Ramos (cell line): ENCODE results near the gene ASTN2.

Source experiments
- in situ Hi-C: fragments of 300-500 bp; cut with MboI; formaldehyde crosslinking; loops from one replicate; pipeline ENCODE4 v1.14.3; 2022; ENCODE audit warnings: low sequenced_read_pairs; ENCODE audit not compliant: unreplicated experiment

The ASTN2 gene

DNA sequence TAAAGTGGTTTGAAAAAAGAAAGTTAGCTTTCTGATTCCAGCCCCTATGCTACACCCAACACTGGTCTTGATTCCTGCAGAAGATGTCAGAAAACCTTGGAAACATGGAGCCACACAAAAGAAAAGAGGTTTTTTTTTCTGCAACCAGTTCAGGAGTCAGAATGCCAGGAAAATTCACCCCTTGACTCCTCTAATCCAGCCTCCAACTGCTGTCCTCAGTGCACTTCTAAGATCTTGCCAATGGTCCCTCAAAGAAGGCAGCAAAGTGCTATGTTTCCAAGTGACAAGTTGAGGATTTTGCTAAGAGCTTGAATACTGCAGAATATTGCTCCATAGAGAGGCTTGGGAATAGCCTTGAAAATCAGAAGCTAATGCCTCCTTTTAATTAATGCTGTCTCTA lies 617.6 kb downstream of the ASTN2 start:
- in situ Hi-C loops = no loop called here

DNA sequence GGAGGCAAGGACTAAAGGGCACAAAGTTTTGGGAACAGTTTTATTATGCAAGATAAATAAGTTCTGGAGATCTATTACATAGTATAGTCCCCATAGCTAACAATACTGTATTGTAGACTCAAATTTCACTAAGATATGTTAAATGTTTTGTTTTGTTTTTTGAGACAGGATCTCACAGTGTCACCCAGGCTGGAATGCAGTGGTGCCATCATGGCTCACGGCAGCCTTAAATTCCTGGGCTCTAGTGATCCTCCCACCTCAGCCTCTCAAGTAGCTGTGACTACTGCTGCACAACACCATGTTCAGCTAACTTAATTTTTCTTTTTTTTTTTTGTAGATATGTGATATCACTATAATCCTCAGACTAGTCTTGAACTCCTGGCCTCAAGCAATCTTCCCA lies 618.2 kb downstream of the ASTN2 start:
- in situ Hi-C loops = no loop called here

DNA sequence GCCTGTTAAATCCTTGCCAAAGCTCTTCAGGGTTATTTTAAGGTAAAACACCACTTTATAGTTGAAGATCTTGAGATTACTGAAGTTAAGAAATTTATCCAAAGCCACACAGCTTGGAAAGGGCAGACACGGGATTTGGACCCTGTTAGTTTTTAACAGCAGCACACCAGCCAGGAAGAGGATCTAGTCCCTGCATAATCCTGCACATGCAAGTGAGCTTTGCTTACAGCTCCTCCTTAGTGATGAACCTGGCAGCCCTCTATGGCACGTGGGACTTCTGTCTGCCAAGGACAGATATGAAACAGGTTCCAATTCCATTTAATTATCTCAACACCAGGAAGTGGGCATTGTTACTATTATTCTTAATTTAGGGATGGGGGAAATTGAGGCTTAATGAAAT lies 619.0 kb downstream of the ASTN2 start:
- in situ Hi-C loops = no loop called here

DNA sequence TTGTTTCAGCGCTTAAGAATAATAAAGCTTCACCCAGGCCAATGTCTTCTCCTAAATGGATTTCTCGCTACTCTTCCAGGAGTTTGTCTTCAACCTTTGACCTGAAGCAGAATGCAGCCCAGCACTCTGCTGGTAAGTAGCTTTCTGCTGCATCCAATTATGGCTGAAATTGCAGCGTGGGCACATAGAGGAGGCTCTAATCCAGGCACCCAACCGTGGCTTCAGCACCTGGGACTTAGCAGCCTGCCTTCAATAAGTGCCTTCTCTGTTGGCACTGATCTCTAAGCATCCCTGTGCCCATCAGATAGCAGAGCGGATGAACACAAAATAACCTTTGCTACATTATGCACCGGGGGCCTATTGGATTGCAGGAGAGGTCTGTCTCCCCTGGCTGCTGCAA lies 622.6 kb downstream of the ASTN2 start:
- in situ Hi-C loops = no loop called here

GRCh38 chr9:116791326-116791725 lies 623.5 kb downstream of the ASTN2 start:
- in situ Hi-C loops = no loop called here

DNA sequence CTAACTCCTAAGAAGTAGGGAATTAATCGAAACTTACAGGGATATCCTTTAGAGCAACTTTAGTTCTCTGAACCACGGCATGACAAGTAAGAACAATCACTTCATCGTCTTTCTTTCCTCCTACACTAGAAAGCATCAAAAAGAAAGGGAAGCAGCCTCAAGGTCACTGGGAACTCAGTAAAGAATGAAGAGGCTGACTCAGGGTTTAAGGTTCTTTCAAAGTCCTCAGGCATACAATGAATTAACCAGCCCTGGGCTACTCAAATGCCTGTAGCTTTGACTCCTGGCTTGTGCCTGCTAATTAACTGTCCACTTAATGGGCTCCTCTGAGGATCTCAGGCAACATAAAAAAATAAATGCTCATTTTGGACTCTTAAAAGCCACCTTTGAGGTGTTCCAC lies 625.8 kb downstream of the ASTN2 start:
- in situ Hi-C loops = no loop called here

DNA sequence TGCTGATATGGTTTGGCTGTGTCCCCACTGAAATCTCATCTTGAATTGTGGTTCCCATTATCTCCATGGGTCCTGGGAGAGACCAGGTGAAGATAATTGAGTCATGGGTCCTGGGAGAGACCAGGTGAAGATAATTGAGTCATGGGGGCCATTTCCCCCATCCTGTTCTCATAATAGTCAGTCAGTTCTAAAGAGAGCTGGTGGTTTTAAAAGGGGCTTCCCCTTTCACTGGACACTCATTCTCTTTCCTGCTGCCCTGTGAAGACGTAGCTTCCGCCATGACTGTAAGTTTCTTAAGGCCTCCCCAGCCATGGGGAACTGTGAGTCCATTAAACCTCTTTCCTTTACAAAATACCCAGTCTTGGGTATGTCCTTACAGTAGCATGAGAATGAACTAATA lies 628.1 kb downstream of the ASTN2 start:
- in situ Hi-C loops = no loop called here

GRCh38 chr9:116777116-116777515 lies 637.7 kb downstream of the ASTN2 start:
- in situ Hi-C loops = no loop called here

GRCh38 chr9:116774421-116775180 lies 640.3 kb downstream of the ASTN2 start:
- in situ Hi-C loops = no loop called here

DNA sequence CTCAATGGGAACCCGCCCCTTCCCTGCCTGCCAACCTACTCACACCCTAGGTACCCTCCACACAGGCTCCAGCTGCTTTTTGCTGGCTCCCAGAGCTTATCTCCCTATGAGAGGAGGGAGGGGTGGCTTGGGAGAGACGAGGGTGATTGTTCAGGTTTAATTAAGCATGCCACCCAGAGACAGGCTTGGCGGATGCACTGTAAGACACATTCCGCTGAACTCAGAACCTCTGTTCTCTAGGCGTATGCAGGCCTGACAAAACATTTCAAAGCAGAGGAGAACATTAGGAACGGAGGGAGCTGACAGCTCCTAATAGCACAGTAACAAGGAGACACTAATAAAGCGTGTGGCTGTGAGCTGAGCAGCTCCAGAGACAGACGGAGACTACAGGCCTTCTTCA lies 647.6 kb downstream of the ASTN2 start:
- in situ Hi-C loops = no loop called here

DNA sequence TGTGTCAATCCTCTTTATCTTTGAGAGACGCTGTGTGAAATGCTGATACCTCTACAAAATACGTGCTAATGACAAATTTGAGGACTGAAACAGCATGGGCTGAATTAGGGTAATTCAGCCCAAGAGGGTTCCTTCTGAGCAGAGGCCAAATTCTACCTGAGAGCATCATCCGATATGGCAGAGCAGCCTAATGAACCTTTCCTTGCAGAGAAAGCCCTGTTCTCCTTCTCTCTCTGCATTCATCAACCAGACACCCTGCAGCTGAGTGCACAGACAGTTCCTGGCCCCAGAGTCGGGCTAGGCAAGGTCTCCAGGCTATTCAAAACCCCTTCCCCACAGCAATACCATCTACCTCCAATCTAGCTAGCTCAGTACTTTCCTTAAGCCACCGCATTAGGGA lies 649.8 kb downstream of the ASTN2 start:
- in situ Hi-C loops = no loop called here

DNA sequence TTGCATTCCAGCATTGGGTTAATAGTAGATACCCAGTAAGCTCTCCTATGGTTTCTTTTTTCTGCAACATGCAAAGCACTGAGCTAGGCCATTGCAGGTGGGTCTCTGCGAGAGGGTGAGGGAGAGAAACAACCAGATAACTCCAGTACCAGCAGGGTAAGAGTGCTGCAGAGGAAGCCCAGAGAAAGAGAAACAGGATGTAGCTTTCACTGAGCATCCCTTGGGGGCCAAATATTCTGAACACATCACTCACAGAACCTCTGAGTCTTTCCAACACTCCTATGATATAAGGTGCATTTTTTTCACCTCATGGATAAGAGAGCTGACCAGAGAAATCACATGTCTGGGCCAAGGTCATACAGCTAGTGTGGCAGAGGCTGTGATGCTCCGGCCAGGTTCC lies 651.1 kb downstream of the ASTN2 start:
- in situ Hi-C loops = no loop called here

DNA sequence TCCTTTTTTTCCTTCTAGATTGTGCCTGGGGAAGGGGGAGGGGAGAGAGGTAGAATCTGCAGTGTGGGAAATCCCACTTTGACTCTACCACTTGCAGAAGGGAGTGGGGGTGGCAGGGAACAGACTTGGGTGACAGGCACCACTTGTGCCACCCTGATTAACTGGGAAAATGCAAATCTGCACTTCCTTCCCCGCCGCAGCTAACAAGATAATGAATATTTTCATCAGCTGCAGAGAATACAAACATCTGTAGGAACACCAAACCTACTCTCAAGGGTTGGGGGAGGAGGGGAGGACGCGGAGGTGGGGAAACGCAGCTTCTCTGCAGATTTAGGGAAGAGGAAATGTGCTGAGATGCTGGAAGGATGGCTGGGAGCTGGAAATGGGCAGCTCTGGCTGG lies 654.2 kb downstream of the ASTN2 start:
- in situ Hi-C loops = no loop called here

DNA sequence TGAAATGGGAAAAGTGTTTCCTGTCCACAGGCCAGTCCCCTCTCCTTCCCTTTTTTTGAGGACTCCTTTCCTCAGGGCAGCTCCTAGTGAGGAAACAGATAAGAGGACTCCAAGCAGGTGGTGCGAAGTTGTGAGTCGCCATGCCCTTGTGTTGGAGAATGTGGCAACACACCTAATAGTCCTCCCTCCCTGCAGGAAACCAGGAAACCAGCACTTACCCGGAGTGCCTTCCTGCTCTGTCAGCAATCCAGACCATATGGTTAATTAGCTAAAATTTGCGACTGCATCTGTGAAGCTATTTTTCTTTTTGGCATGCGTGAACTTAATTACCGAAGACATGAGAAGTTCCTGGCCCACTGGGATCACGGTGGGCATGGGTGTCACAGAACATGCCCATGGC lies 657.8 kb downstream of the ASTN2 start:
- in situ Hi-C loops = no loop called here

DNA sequence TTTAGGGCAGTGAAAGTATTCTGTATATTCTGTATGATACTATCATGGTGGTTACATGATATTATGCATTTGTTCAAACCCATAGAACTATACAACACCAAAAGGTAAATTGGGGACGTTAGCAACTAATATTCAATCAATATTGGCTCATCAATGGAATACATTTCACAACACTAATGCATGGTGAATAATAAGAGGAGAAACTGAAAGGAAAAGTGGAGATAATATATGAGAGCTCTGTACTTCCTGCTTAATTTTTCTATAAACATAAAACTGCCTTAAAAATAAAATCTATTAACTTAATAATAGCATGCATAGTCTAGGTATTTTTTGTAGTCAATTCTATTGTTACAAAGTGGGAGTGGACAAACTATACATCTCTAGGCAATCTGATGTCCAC lies 661.5 kb downstream of the ASTN2 start:
- in situ Hi-C loops = no loop called here

DNA sequence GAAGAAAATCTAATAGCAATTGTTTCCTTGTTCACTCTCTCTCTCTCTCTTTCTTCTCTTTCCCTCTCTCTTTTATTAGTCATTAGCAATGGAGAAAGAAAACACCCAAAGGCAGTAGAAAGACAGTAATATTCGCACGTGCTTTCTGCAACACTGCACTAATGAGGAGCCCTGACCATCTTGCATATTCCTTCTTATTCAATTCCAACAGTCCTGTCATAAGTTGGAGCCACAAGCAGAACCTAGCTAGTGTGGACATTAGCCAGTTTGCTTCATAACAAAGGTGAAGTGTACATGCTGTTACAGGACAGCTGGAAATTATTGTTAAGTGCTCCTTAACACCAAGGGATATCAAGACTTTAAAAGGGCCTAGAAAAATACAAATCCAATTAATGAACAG lies 664.3 kb downstream of the ASTN2 start:
- in situ Hi-C loops = no loop called here

- in situ Hi-C loops = loop anchor here (10.0 kb wide), 1 partner anchor 105 kb away; no protein-coding TSS in a partner anchor
These were observed 665.1 kb downstream of the ASTN2 start for GRCh38 chr9:116749772-116750171.

GRCh38 chr9:116749176-116749575 lies 665.7 kb downstream of the ASTN2 start:
- in situ Hi-C loops = loop anchor here (10.0 kb wide), 1 partner anchor 106 kb away; no protein-coding TSS in a partner anchor

DNA sequence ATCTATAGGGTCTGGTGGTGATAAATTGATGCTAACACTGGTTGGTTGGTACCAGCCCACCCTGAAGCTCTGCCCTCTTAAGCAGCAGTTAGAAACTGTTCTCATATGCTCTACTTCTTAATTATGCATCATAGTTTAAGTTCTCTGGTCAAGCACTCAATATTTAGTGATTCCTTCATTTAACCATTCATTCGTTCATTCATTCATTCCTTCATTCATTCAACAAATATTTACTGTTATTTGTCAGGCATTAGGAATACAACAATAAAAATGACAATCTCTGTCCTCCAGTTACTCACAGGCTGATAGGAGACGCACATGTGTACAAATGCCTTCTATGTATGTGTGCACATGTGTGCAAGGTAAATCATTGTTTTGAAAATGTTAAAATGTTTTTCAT lies 673.1 kb downstream of the ASTN2 start:
- in situ Hi-C loops = loop anchor here (10.0 kb wide), 1 partner anchor 113 kb away; no protein-coding TSS in a partner anchor

- in situ Hi-C loops = loop anchor here (10.0 kb wide), 1 partner anchor 114 kb away; no protein-coding TSS in a partner anchor
These were observed 673.6 kb downstream of the ASTN2 start for GRCh38 chr9:116741086-116741740.

DNA sequence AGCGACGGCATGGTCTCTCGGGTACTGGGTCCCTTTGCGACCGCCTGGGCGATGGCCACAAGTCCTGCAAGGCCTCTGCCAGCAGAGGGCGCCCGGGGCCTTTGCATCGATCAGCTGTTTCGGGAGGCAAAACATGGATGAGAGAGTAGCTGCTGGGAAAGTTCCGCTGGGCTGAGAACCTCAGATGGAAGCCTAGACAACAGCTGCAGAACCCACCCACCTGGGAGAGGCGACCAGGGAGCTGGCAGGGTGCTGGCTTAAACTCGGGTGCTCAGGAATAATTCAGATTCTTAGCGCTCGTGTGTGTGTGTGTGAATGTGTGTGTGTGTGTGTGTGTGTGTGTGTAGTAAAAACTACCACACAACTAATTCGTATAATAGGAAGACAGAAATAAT lies 677.7 kb downstream of the ASTN2 start:
- in situ Hi-C loops = no loop called here
